Brain pericyte (primary cell): ENCODE results near the gene CACHD1.

Experiments used
- DNase-seq: peaks from one replicate; pipeline ENCODE4 v3.0.0-alpha.2; 2012; ENCODE audit warnings: low read depth, low spot score

Gene CACHD1

GRCh38 chr1:64549464-64550239, 79.7 kb downstream of the CACHD1 start:
- no peak for DNase-seq

- DNase-seq = no peak
Observed at GRCh38 chr1:64550510-64550909, 80.6 kb downstream of the CACHD1 start.

- no peak for DNase-seq
Observed at GRCh38 chr1:64550946-64551605, 81.1 kb downstream of the CACHD1 start.

GRCh38 chr1:64553285-64553684, 83.4 kb downstream of the CACHD1 start:
- no peak for DNase-seq

GRCh38 chr1:64555947-64556346, 86.0 kb downstream of the CACHD1 start:
- DNase-seq = no peak

- no peak for DNase-seq
Observed at GRCh38 chr1:64561993-64562392, 92.1 kb downstream of the CACHD1 start.

GRCh38 chr1:64563958-64564565, 94.1 kb downstream of the CACHD1 start:
- no peak for DNase-seq

- DNase-seq = no peak
Observed at GRCh38 chr1:64564891-64565290, 95.0 kb downstream of the CACHD1 start.

- no peak for DNase-seq
Observed at GRCh38 chr1:64567426-64568170, 97.7 kb downstream of the CACHD1 start.

GRCh38 chr1:64568171-64568450, 98.2 kb downstream of the CACHD1 start:
- no peak for DNase-seq

GRCh38 chr1:64569411-64569810, 99.5 kb downstream of the CACHD1 start:
- no peak for DNase-seq

- DNase-seq = no peak
Observed at GRCh38 chr1:64570267-64570855, 100.4 kb downstream of the CACHD1 start.

- DNase-seq = no peak
Observed at GRCh38 chr1:64572222-64572900, 102.4 kb downstream of the CACHD1 start.

- no peak for DNase-seq
Observed at GRCh38 chr1:64574301-64574700, 104.4 kb downstream of the CACHD1 start.

GRCh38 chr1:64575881-64576676, 106.2 kb downstream of the CACHD1 start:
- DNase-seq = no peak

- no peak for DNase-seq
Observed at GRCh38 chr1:64578270-64578973, 108.5 kb downstream of the CACHD1 start.

- DNase-seq = no peak
Observed at GRCh38 chr1:64579767-64580166, 109.8 kb downstream of the CACHD1 start.

GRCh38 chr1:64581135-64581842, 111.4 kb downstream of the CACHD1 start:
- no peak for DNase-seq

- DNase-seq = no peak
Observed at GRCh38 chr1:64581843-64582185, 111.9 kb downstream of the CACHD1 start.
